Cerebellar nuclear complex (tissue), 1 donor: ENCODE measurements around the gene C12orf57.

Source experiments
- DNase-seq, 2 experiments: peaks; one replicate each; lab custom pipeline; 2025; lab: John Stamatoyannopoulos, UW

Gene C12orf57

GRCh38 chr12:6964605-6965025 lies 20.8 kb downstream of the C12orf57 start:
- DNase-seq: no peak

GRCh38 chr12:6965026-6965661 lies 21.3 kb downstream of the C12orf57 start:
- DNase-seq: peak in 1 of 2 experiments; percentile 34

- DNase-seq: no peak
These were observed 21.9 kb downstream of the C12orf57 start for GRCh38 chr12:6965714-6966113.

GRCh38 chr12:6966351-6966750 lies 22.5 kb downstream of the C12orf57 start:
- DNase-seq: no peak

GRCh38 chr12:6967651-6968100 lies 23.9 kb downstream of the C12orf57 start:
- no peak for DNase-seq

- no peak for DNase-seq
These were observed 24.6 kb downstream of the C12orf57 start for GRCh38 chr12:6968426-6968825.

- no peak for DNase-seq
These were observed 26.3 kb downstream of the C12orf57 start for GRCh38 chr12:6970096-6970527.

- no peak for DNase-seq
These were observed 30.4 kb downstream of the C12orf57 start for GRCh38 chr12:6974180-6974579.

GRCh38 chr12:6975297-6976032 lies 31.6 kb downstream of the C12orf57 start:
- DNase-seq: no peak

GRCh38 chr12:6977653-6978052 lies 33.8 kb downstream of the C12orf57 start:
- no peak for DNase-seq

GRCh38 chr12:6978188-6978587 lies 34.4 kb downstream of the C12orf57 start:
- DNase-seq: no peak

GRCh38 chr12:6978611-6979011 lies 34.8 kb downstream of the C12orf57 start:
- DNase-seq: no peak

- no peak for DNase-seq
These were observed 35.2 kb downstream of the C12orf57 start for GRCh38 chr12:6979021-6979420.

- DNase-seq: no peak
These were observed 35.6 kb downstream of the C12orf57 start for GRCh38 chr12:6979453-6979852.

GRCh38 chr12:6980075-6980474 lies 36.3 kb downstream of the C12orf57 start:
- DNase-seq: no peak

- DNase-seq: no peak
These were observed 36.9 kb downstream of the C12orf57 start for GRCh38 chr12:6980740-6981139.

GRCh38 chr12:6981152-6982052 lies 37.6 kb downstream of the C12orf57 start:
- DNase-seq: no peak

- no peak for DNase-seq
These were observed 38.7 kb downstream of the C12orf57 start for GRCh38 chr12:6982532-6982931.

- peak in 1 of 2 experiments; percentile 29 for DNase-seq
These were observed 44.2 kb downstream of the C12orf57 start for GRCh38 chr12:6987956-6988553.
